Smooth muscle cell of the coronary artery (primary cell): ENCODE measurements around the gene USH1G. TPM values are rescaled to one million over a fixed set of nuclear protein-coding genes. Genes with fewer than 3 reads are reported as not detected.

ENCODE experiments used
- total RNA-seq: library from RNA; depleted of rRNA; stranded (reverse); fragments of >200 nt; gene quantifications from 2 replicates; pipeline ENCODE4 v1.2.3, GENCODE V29; 2014; ENCODE audit warnings: low replicate concordance

Gene USH1G
- not detected in 2 replicates for total RNA-seq

GRCh38 chr17:74922694-74923537 is at the start of gene USH1G:
Gene USH1G, minus strand, starts transcription at chr17:74923255. Its CDS starts 182 bp downstream, at chr17:74923073.

GRCh38 chr17:74972107-74972972 is 49.3 kb upstream of the USH1G start, which contains the start of gene HID1:
Gene HID1, minus strand, starts transcription at chr17:74972759. Its CDS starts 103 bp downstream, at chr17:74972656.

GRCh38 chr17:74935585-74936469 is 12.8 kb upstream of the USH1G start, which contains the start of gene OTOP3:
Gene OTOP3, plus strand, starts transcription at chr17:74935898. Its CDS starts 24 bp downstream, at chr17:74935922.

GRCh38 chr17:74924250-74924948 is 1.3 kb upstream of the USH1G start, which contains the start of gene OTOP2:
Gene OTOP2, plus strand, starts transcription at chr17:74924273. Its CDS starts 360 bp downstream, at chr17:74924633.

GRCh38 chr17:74892974-74893911 is 29.8 kb downstream of the USH1G start, which contains the start of gene FADS6:
Gene FADS6, minus strand, starts transcription at chr17:74893633. Its CDS starts 38 bp downstream, at chr17:74893595.

GRCh38 chr17:74872313-74873036 is 50.6 kb downstream of the USH1G start, which contains the start of gene FDXR:
Gene FDXR, minus strand, starts transcription at chr17:74872994. Its CDS starts 50 bp downstream, at chr17:74872944.

Other genes starting within 250 kb of the USH1G start
- gene CD300LF, start 210.3 kb downstream of the USH1G start, total RNA-seq: not detected in 2 replicates
- 0.15 TPM in 1 of 2 replicates, not detected in the other for gene RAB37, start 186.0 kb downstream of the USH1G start, total RNA-seq
- gene NHERF1, start 174.6 kb downstream of the USH1G start, total RNA-seq: 2.8 and 10.4 TPM in 2 replicates
- gene NAT9, start 146.9 kb downstream of the USH1G start, total RNA-seq: 46.3 and 62.8 TPM in 2 replicates
- gene GRIN2C, start 63.4 kb downstream of the USH1G start, total RNA-seq: 0.15 and 0.23 TPM in 2 replicates
- 36.2 and 37.7 TPM in 2 replicates for gene FDXR, start 50.3 kb downstream of the USH1G start, total RNA-seq
- gene FADS6, start 29.6 kb downstream of the USH1G start, total RNA-seq: not detected in 2 replicates
- not detected in 2 replicates for gene OTOP2, start 1.0 kb upstream of the USH1G start, total RNA-seq
- gene OTOP3, start 12.6 kb upstream of the USH1G start, total RNA-seq: not detected in 2 replicates
- gene HID1, start 49.5 kb upstream of the USH1G start, total RNA-seq: 0.23 and 0.90 TPM in 2 replicates
- gene CDR2L, start 64.4 kb upstream of the USH1G start, total RNA-seq: 5.4 and 14.8 TPM in 2 replicates
- 17.1 and 27.8 TPM in 2 replicates for gene MRPL58, start 89.4 kb upstream of the USH1G start, total RNA-seq
- gene ATP5PD, start 123.7 kb upstream of the USH1G start, total RNA-seq: 236 and 296 TPM in 2 replicates
- 10.4 and 26.4 TPM in 2 replicates for gene KCTD2, start 124.0 kb upstream of the USH1G start, total RNA-seq
- gene SLC16A5, start 164.7 kb upstream of the USH1G start, total RNA-seq: 0.60 and 2.8 TPM in 2 replicates
- 2.0 and 2.1 TPM in 2 replicates for gene ARMC7, start 186.7 kb upstream of the USH1G start, total RNA-seq
- gene NT5C, start 208.5 kb upstream of the USH1G start, total RNA-seq: 20.4 and 54.6 TPM in 2 replicates
- gene JPT1, start 231.3 kb upstream of the USH1G start, total RNA-seq: 16.0 and 107 TPM in 2 replicates